Heart left ventricle (tissue), 16 donors: ENCODE results near the gene GLYR1. TPM values are rescaled to one million over a fixed set of nuclear protein-coding genes. Genes with fewer than 3 reads are reported as not detected.

Experiments
- ATAC-seq, 4 donors: fragments of 200-7000 bp; cut with Tn5 transposase; one replicate each; pipeline ENCODE4 v1.9.1; 2020 to 2022; ENCODE audit warnings: moderate library complexity in 4 of 4, mild to moderate bottlenecking in 3 of 4, moderate number of reproducible peaks in 1 of 4
- DNase-seq, 5 donors: peaks; one replicate each; pipeline ENCODE4 v3.0.0-alpha.2; 2020
- H3K27ac ChIP-seq, 12 donors: fragments of 200-600 bp; sonication (generic) in 4 of 12; one replicate each; pipeline versions ENCODE4 v1.5.0 to v1.8.0; 2016 to 2022; ENCODE audit warnings: mild to moderate bottlenecking in 2 of 12
- H3K27me3 ChIP-seq, 9 donors: fragments of 200-600 bp; sonication (generic) in 2 of 9; one replicate each; pipeline versions ENCODE4 v1.5.1 to v1.8.0; 2016 to 2022; ENCODE audit warnings: mild to moderate bottlenecking in 3 of 9
- H3K36me3 ChIP-seq, 9 donors: fragments of 200-600 bp; sonication (generic) in 2 of 9; one replicate each; pipeline versions ENCODE4 v1.5.0 to v1.8.0; 2018 to 2022; ENCODE audit warnings: mild to moderate bottlenecking in 2 of 9
- H3K4me1 ChIP-seq, 12 donors: fragments of 200-600 bp; sonication (generic) in 4 of 12; one replicate each; pipeline versions ENCODE4 v1.5.0 to v1.8.0; 2016 to 2022; ENCODE audit warnings: mild to moderate bottlenecking in 3 of 12
- H3K4me3 ChIP-seq, 12 donors: fragments of 200-600 bp; sonication (generic) in 4 of 12; one replicate each; pipeline versions ENCODE4 v1.5.0 to v1.8.0; 2017 to 2022; ENCODE audit warnings: mild to moderate bottlenecking in 9 of 12, moderate library complexity in 4 of 12
- H3K9me3 ChIP-seq, 12 donors: fragments of 200-600 bp; sonication (generic) in 4 of 12; one replicate each; pipeline versions ENCODE4 v1.5.0 to v1.8.0; 2016 to 2022; ENCODE audit warnings: mild to moderate bottlenecking in 1 of 12
- CTCF ChIP-seq, 12 donors: fragments of 200-600 bp; sonication (generic) in 4 of 12; IDR thresholded peaks; one replicate each; pipeline versions ENCODE4 v1.5.0 to v1.8.0; 2018 to 2022; ENCODE audit warnings: antibody characterized with exemption in 12 of 12, mild to moderate bottlenecking in 5 of 12
- POLR2A ChIP-seq, 2 donors: fragments of 450-650 bp; IDR thresholded peaks; one replicate each; pipeline ENCODE4 v1.6.1; 2017; ENCODE audit warnings: antibody characterized with exemption in 2 of 2, mild to moderate bottlenecking in 2 of 2, moderate library complexity in 2 of 2
- WGBS, 4 donors: extraction: QIAGEN DNeasy Blood & Tissue Kit in 2 of 4; methylation state at CpG; one replicate each; pipeline versions ENCODE4 v1.1.5 to v1.1.7; 2013 to 2018; 5-methylcytosine and 5-hydroxymethylcytosine counted together
- intact Hi-C, 10 donors: fragments of 100-400 bp; cut with DNase I; formaldehyde crosslinking; loops; one replicate each; pipeline versions ENCODE4 v1.11.1 to v1.14.2; 2022
- polyA plus RNA-seq, 2 donors: library from polyadenylated mRNA; stranded (reverse); fragments of 200-250 nt; gene quantifications; one replicate each; pipeline ENCODE4 v1.2.3, GENCODE V29; 2013
- total RNA-seq, 9 donors: library from RNA; depleted of rRNA in 2 of 9; stranded (reverse); fragments of >200 nt in 2 of 9; fragmentation: NEBNext Ultra II Directional in 3 of 9; extraction: Animal tissue kit (Norgen Biotek cat#: 25700) in 3 of 9; gene quantifications; one replicate each; pipeline versions ENCODE4 v1.1.0 to v1.2.4, GENCODE V29; 2016 to 2023
- donor health status: ischemic (EF 13 %, LVEDD 7.1; RV severe dilation, severe dysfunction).
- donor health status: healthy with polysubstance abuse.
- donor health status: DM: no; HTN: yes; CAD: no.
- donor health status: DM: no; HTN: no; CAD: no.
- donor health status: ischemic (EF 25% LVEDD 6.9; RV normal size, moderate dysfunction).
- donor health status: ischemic (EF 25% LVEDD 5.7; RV mildly dilated, moderate dysfunction).
- donor health status: healthy.
- donor health status: DM: yes; HTN: yes; CAD: no.
- donor health status: ischemic (EF 35%, LVEDD 5.7; RV mildly dilated, moderate dysfunction).
- donor health status: nonischemic (EF 11% LVEDD 7.7; RV severe dilation, severe dysfunction).
- donor health status: DM: yes; HTN: yes; CAD: no.
- donor health status: PGD.
- donor health status: ischemic (EF 29% LVEDD 5.4; RV normal size, mild dysfunction).
- donor health status: nonischemic (EF 23%, LVEDD 6.1; RV moderate dilation, normal function).

GLYR1 gene
- total and polyA plus RNA-seq, 11 donors = 51.3 to 96.6 (median 74.9) TPM

GRCh38 chr16:4864728-4865127 lies 17.6 kb upstream of the GLYR1 start:
- H3K27ac ChIP-seq = no peak overlapping the region
- no peaks in the 10 kb centered on the region for H3K27me3 ChIP-seq
- H3K4me3 ChIP-seq = no peak overlapping the region
- ATAC-seq (no peak), DNase-seq (no peak)
- no peak for TF ChIP-seq POLR2A (IDR thresholded peaks at IDR 0.05)
- H3K9me3 ChIP-seq = no peaks in the 10 kb centered on the region
- peaks cover under 1 to 62% (median 14%) of the 10 kb centered on the region in 12 donors for H3K4me1 ChIP-seq
- peaks cover 0 to 70% (median 49%) of the 10 kb centered on the region in 9 donors for H3K36me3 ChIP-seq
- 76 to 85% (median 81%) methylated on average over 3 of the region's 3 CpGs for WGBS, 4 donors
- intact Hi-C loops = loop anchor here in 2 of 10 donors (10.0 kb wide), 1 partner anchor 160 kb away; no protein-coding TSS in a partner anchor

GRCh38 chr16:4862639-4863038 lies 15.6 kb upstream of the GLYR1 start:
- Histone ChIP-seq H3K4me3 (no peak overlapping the region), H3K27ac (peak overlapping the region in 3 of 12 donors; percentile 25 to 46 (median 31)), H3K27me3 (no peaks in the 10 kb centered on the region), H3K9me3 (no peaks in the 10 kb centered on the region), H3K36me3 (peaks cover 6 to 70% (median 57%) of the 10 kb centered on the region in 9 donors), H3K4me1 (peaks cover 0 to 52% (median 15%) of the 10 kb centered on the region in 12 donors)
- 64 to 78% (median 65%) methylated on average over 5 of the region's 5 CpGs for WGBS, 4 donors
- intact Hi-C loops = loop anchor here in 2 of 10 donors (10.0 kb wide), 1 partner anchor 162 kb away; no protein-coding TSS in a partner anchor
- no peak for TF ChIP-seq POLR2A (IDR thresholded peaks at IDR 0.05)
- no peak for TF ChIP-seq CTCF (IDR thresholded peaks at IDR 0.05)
- ATAC-seq = peak in 1 of 4 donors; percentile 11
- no peak for DNase-seq

- ATAC-seq (no peak), DNase-seq (no peak)
- Histone ChIP-seq H3K4me3 (no peak overlapping the region), H3K9me3 (no peaks in the 10 kb centered on the region), H3K36me3 (peaks cover 6 to 84% (median 75%) of the 10 kb centered on the region in 9 donors), H3K4me1 (peaks cover 0 to 48% (median 15%) of the 10 kb centered on the region in 12 donors), H3K27me3 (no peaks in the 10 kb centered on the region), H3K27ac (peak overlapping the region in 2 of 12 donors; percentile 25 to 42)
- intact Hi-C loops = loop anchor here in 2 of 10 donors (10.0 kb wide), 1 partner anchor 164 kb away; no protein-coding TSS in a partner anchor
- WGBS, 4 donors = 80 to 87% (median 84%) methylated on average over 14 of the region's 14 CpGs
- TF ChIP-seq CTCF (IDR thresholded peaks at IDR 0.05) = no peak
- no peak for TF ChIP-seq POLR2A (IDR thresholded peaks at IDR 0.05)
Observed at GRCh38 chr16:4860727-4861342, 13.7 kb upstream of the GLYR1 start.

- DNase-seq = peak in 1 of 5 donors; percentile 40
- Histone ChIP-seq H3K27me3 (no peaks in the 10 kb centered on the region), H3K9me3 (no peaks in the 10 kb centered on the region), H3K4me3 (no peak overlapping the region), H3K27ac (peak overlapping the region in 9 of 12 donors; percentile 5 to 57 (median 25)), H3K36me3 (peaks cover 6 to 92% (median 85%) of the 10 kb centered on the region in 9 donors), H3K4me1 (peaks cover 0 to 45% (median 15%) of the 10 kb centered on the region in 12 donors)
- ATAC-seq = peak; percentile 34 to 76 (median 68)
- 55 to 79% (median 71%) methylated on average over 10 of the region's 10 CpGs for WGBS, 4 donors
- intact Hi-C loops = loop anchor here in 5 of 10 donors (10.0 kb wide), 4 partner anchors 85 to 225 kb away; partner anchors contain the start of gene SEC14L5 (in 1 of the 5)
- TF ChIP-seq CTCF (IDR thresholded peaks at IDR 0.05) = no peak
- TF ChIP-seq POLR2A (IDR thresholded peaks at IDR 0.05) = no peak
Observed at GRCh38 chr16:4859900-4860255, 12.8 kb upstream of the GLYR1 start.
